Activated CD8-positive, alpha-beta memory T cell treated with anti-CD3 and anti-CD28 coated beads, Interleukin-2, amount 50 U/mL, for 24 hours (primary cell): Measurements from ENCODE around the gene GRM8.

Experiments
- DNase-seq: peaks from one replicate; pipeline ENCODE4 v3.0.0-alpha.2; 2020; ENCODE audit errors: extremely low read depth

The GRM8 gene

GRCh38 chr7:126667742-126668366, 584.9 kb downstream of the GRM8 start:
- no peak for DNase-seq

- DNase-seq = no peak
Observed at GRCh38 chr7:126662856-126663255, 589.9 kb downstream of the GRM8 start.

- DNase-seq = no peak
Observed at GRCh38 chr7:126659124-126659523, 593.6 kb downstream of the GRM8 start.

- DNase-seq = no peak
Observed at GRCh38 chr7:126658684-126659083, 594.1 kb downstream of the GRM8 start.

- no peak for DNase-seq
Observed at GRCh38 chr7:126657599-126658358, 595.0 kb downstream of the GRM8 start.

GRCh38 chr7:126657137-126657536, 595.6 kb downstream of the GRM8 start:
- DNase-seq = no peak

- DNase-seq = no peak
Observed at GRCh38 chr7:126656165-126656564, 596.6 kb downstream of the GRM8 start.

- DNase-seq = no peak
Observed at GRCh38 chr7:126637538-126637937, 615.2 kb downstream of the GRM8 start.

- DNase-seq = no peak
Observed at GRCh38 chr7:126635545-126635944, 617.2 kb downstream of the GRM8 start.

GRCh38 chr7:126608339-126608776, 644.4 kb downstream of the GRM8 start:
- no peak for DNase-seq

GRCh38 chr7:126606331-126606730, 646.4 kb downstream of the GRM8 start:
- no peak for DNase-seq

GRCh38 chr7:126605553-126605952, 647.2 kb downstream of the GRM8 start:
- no peak for DNase-seq

GRCh38 chr7:126605056-126605455, 647.7 kb downstream of the GRM8 start:
- DNase-seq = no peak

GRCh38 chr7:126589068-126589684, 663.6 kb downstream of the GRM8 start:
- no peak for DNase-seq

GRCh38 chr7:126578338-126578737, 674.4 kb downstream of the GRM8 start:
- DNase-seq = no peak

- DNase-seq = no peak
Observed at GRCh38 chr7:126574276-126575250, 678.2 kb downstream of the GRM8 start.

GRCh38 chr7:126570845-126571244, 681.9 kb downstream of the GRM8 start:
- DNase-seq = no peak

GRCh38 chr7:126569402-126569801, 683.3 kb downstream of the GRM8 start:
- no peak for DNase-seq

- DNase-seq = no peak
Observed at GRCh38 chr7:126557271-126557670, 695.5 kb downstream of the GRM8 start.

GRCh38 chr7:126541406-126541805, 711.3 kb downstream of the GRM8 start:
- DNase-seq = no peak

GRCh38 chr7:126535176-126535575, 717.6 kb downstream of the GRM8 start:
- DNase-seq = no peak

GRCh38 chr7:126533715-126534114, 719.0 kb downstream of the GRM8 start:
- no peak for DNase-seq
